C4-2B (cell line): ENCODE measurements around the gene CAPNS2.

ENCODE experiments used
- CTCF ChIP-seq: fragments of 450-650 bp; conservative IDR thresholded peaks from 2 replicates; pipeline ENCODE4 v1.5.1; 2017; ENCODE audit warnings: mild to moderate bottlenecking
- ZFX ChIP-seq: fragments of 450-650 bp; IDR thresholded peaks from 2 replicates; pipeline ENCODE4 v1.6.1; 2017

- TF ChIP-seq CTCF = no peak
- no peak for TF ChIP-seq ZFX
Measured at GRCh38 chr16:55542459-55543082, 23.9 kb upstream of the CAPNS2 start.
